ENCODE results near the gene AMOTL1. TPM values are rescaled to one million over a fixed set of nuclear protein-coding genes. Genes with fewer than 3 reads are reported as not detected.
A peak's percentile ranks its signal among the peaks of the same experiment; 100 is the strongest.

The AMOTL1 gene
- total RNA-seq, 2 donors from 2014 or later = 45.0 to 60.0 TPM

GRCh38 chr11:94828088-94828487 is 59.9 kb downstream of the AMOTL1 start:
- peaks cover 30% of the 10 kb centered on the region for H3K4me1 Mint-ChIP-seq
- Histone ChIP-seq H3K9ac (ENCODE audit: extremely low read depth, low read length, poor library complexity, severe bottlenecking) (no peak overlapping the region), H3K27ac (ENCODE audit: low read depth, low read length) (no peak overlapping the region), H3K27me3 (ENCODE audit: control insufficient read depth, insufficient read depth, low read length, poor library complexity, severe bottlenecking) (no peaks in the 10 kb centered on the region), H3K9me3 (ENCODE audit: control insufficient read depth, low read length) (no peaks in the 10 kb centered on the region), H3K4me3 (ENCODE audit: low read length) (peak overlapping the region; percentile 2), H3K36me3 (ENCODE audit: control insufficient read depth, insufficient read depth, low read length) (peaks cover 99% of the 10 kb centered on the region), H3K4me1 (ENCODE audit: control insufficient read depth, insufficient read depth, low read length) (peaks cover 34% of the 10 kb centered on the region)
- H3K27ac Mint-ChIP-seq = peak overlapping the region; percentile 24
- H3K36me3 Mint-ChIP-seq (ENCODE audit: low read depth) = peaks cover 89% of the 10 kb centered on the region
- H3K4me3 Mint-ChIP-seq = no peak overlapping the region
- TF ChIP-seq, protein P1, sequence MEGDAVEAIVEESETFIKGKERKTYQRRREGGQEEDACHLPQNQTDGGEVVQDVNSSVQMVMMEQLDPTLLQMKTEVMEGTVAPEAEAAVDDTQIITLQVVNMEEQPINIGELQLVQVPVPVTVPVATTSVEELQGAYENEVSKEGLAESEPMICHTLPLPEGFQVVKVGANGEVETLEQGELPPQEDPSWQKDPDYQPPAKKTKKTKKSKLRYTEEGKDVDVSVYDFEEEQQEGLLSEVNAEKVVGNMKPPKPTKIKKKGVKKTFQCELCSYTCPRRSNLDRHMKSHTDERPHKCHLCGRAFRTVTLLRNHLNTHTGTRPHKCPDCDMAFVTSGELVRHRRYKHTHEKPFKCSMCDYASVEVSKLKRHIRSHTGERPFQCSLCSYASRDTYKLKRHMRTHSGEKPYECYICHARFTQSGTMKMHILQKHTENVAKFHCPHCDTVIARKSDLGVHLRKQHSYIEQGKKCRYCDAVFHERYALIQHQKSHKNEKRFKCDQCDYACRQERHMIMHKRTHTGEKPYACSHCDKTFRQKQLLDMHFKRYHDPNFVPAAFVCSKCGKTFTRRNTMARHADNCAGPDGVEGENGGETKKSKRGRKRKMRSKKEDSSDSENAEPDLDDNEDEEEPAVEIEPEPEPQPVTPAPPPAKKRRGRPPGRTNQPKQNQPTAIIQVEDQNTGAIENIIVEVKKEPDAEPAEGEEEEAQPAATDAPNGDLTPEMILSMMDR (conservative IDR thresholded peaks at IDR 0.05) = no peak
- DNase-seq = no peak
- no peaks in the 10 kb centered on the region for H3K27me3 Mint-ChIP-seq (ENCODE audit: insufficient read depth)
- H3K9me3 Mint-ChIP-seq = no peaks in the 10 kb centered on the region

DNA sequence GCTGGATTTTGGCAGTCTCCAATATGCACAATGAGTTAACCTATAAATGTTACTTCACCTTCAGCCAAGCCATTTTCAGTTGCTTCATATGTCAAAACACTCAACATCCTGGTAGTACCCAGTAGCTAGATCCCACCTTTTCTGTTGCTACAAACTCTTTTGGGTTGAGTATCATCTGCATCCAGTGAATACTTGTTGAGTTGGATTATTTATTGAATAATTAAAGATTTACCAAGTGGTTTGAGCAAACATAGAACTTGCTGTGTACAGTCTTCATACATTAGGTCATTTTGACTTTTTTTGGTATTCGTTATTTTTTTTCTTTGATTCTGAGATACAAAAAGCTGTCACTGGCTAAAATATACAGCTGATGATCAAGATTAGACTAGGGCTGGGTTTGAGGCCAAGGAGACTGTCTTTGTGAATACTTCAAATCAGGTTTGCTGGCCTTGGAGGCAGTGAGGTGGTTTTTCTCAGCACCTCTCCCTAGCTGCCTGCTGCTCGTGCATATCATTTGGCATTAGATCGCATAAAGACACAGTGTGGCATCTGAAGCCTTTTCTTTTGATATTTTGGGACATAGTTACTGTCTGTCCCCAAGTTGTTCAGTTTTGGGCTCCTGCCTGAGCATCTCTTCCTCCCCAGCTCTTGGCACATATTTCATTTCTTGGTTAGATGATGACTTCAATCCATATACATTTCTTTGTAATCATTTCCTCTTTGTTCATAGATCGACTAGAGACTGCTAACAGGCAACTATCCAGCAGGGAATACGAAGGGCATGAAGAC is 62.8 kb downstream of the AMOTL1 start:
- Histone ChIP-seq H3K9me3 (ENCODE audit: control insufficient read depth, low read length) (no peaks in the 10 kb centered on the region), H3K27me3 (ENCODE audit: control insufficient read depth, insufficient read depth, low read length, poor library complexity, severe bottlenecking) (no peaks in the 10 kb centered on the region), H3K4me3 (ENCODE audit: low read length) (no peak overlapping the region), H3K4me1 (ENCODE audit: control insufficient read depth, insufficient read depth, low read length) (peaks cover 41% of the 10 kb centered on the region), H3K9ac (ENCODE audit: extremely low read depth, low read length, poor library complexity, severe bottlenecking) (no peak overlapping the region), H3K36me3 (ENCODE audit: control insufficient read depth, insufficient read depth, low read length) (peaks cover 99% of the 10 kb centered on the region), H3K27ac (ENCODE audit: low read depth, low read length) (no peak overlapping the region)
- TF ChIP-seq, protein P1 (conservative IDR thresholded peaks at IDR 0.05) = no peak
- no peak overlapping the region for H3K4me3 Mint-ChIP-seq
- no peaks in the 10 kb centered on the region for H3K27me3 Mint-ChIP-seq (ENCODE audit: insufficient read depth)
- WGBS, 2 experiments (ENCODE audit: insufficient coverage in 1 of 2, insufficient read length in 1 of 2) = 87 to 94% methylated on average over 5 of the region's 5 CpGs
- H3K36me3 Mint-ChIP-seq (ENCODE audit: low read depth) = peaks cover 81% of the 10 kb centered on the region
- peaks cover 45% of the 10 kb centered on the region for H3K4me1 Mint-ChIP-seq
- peak overlapping the region; percentile 40 for H3K27ac Mint-ChIP-seq
- H3K9me3 Mint-ChIP-seq = no peaks in the 10 kb centered on the region
- DNase-seq = no peak

DNA sequence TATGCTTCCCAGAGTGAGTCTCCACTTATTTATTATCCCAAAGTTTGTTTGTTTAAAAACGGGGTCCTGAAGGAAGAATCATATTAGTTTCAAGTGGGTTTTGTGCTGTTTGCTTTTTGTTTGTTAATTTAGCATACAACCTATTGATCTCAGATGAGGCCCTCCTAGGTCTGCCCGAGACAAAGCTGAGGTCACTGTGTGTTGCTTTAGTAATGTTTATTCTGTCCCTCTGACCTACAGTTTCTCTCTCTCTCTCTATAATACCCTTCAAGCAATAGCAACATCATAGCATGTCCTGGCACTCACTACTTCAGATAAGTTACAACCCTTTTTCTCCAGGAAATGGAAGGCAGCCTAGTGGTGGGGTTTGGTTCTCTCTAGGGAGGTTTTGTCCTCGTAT is 63.4 kb downstream of the AMOTL1 start:
- 96% methylated on average over 3 of the region's 3 CpGs; no CpG with 5 or more reads in 1 of the 2 experiments for WGBS, 2 experiments (ENCODE audit: insufficient coverage in 1 of 2, insufficient read length in 1 of 2)
- Mint-ChIP-seq H3K4me3 (no peak overlapping the region), H3K4me1 (peaks cover 41% of the 10 kb centered on the region), H3K27ac (peak overlapping the region; percentile 40), H3K27me3 (ENCODE audit: insufficient read depth) (no peaks in the 10 kb centered on the region), H3K36me3 (ENCODE audit: low read depth) (peaks cover 80% of the 10 kb centered on the region), H3K9me3 (no peaks in the 10 kb centered on the region)
- Histone ChIP-seq H3K27ac (ENCODE audit: low read depth, low read length) (no peak overlapping the region), H3K36me3 (ENCODE audit: control insufficient read depth, insufficient read depth, low read length) (peaks cover 99% of the 10 kb centered on the region), H3K4me3 (ENCODE audit: low read length) (no peak overlapping the region), H3K4me1 (ENCODE audit: control insufficient read depth, insufficient read depth, low read length) (peaks cover 35% of the 10 kb centered on the region), H3K9me3 (ENCODE audit: control insufficient read depth, low read length) (no peaks in the 10 kb centered on the region), H3K9ac (ENCODE audit: extremely low read depth, low read length, poor library complexity, severe bottlenecking) (no peak overlapping the region), H3K27me3 (ENCODE audit: control insufficient read depth, insufficient read depth, low read length, poor library complexity, severe bottlenecking) (no peaks in the 10 kb centered on the region)
- TF ChIP-seq, protein P1 (conservative IDR thresholded peaks at IDR 0.05) = peak; percentile 43
- no peak for DNase-seq
